ENCODE results near the gene F11R. TPM values are rescaled to one million over a fixed set of nuclear protein-coding genes. Genes with fewer than 3 reads are reported as not detected.
"Not testable (repeated sequence)": the region's sequence is repeated elsewhere in the genome, so short reads cannot be mapped to it uniquely, and the experiment has no call there.

The F11R gene
- total RNA-seq, 2 experiments from 2014 or later = 13.9 to 16.2 TPM

DNA sequence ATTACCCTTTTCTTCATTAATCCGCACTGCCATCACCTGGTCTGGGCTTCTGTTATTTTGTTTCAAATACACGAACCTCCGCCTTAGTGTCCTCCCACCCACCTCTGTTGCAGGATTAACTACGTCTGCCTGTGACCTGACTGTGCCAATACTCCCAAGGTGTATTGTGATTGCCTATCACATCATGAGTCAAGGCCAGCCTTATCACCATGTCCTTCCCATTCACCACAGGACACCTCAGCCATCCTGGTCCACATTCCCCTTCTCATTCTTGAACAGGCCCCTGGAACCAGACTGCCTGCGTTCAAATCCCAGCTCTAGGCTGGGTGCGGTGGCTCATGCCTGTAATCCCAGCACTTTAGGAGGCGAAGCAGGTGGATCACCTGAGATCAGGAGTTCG lies 14.4 kb downstream of the F11R start:
- Mint-ChIP-seq H3K27ac (no peak overlapping the region), H3K4me1 (peaks cover 12% of the 10 kb centered on the region), H3K27me3 (no peaks in the 10 kb centered on the region), H3K9me3 (no peaks in the 10 kb centered on the region), H3K4me3 (no peak overlapping the region), H3K36me3 (ENCODE audit: low read depth) (no peaks in the 10 kb centered on the region)
- no peak for DNase-seq
- POLR2A ChIA-PET = interaction anchor here (1.7 to 1.8 kb wide), 2 partner anchors 9 to 39 kb away, joined by 3 to 5 read pairs; partner anchors contain the start of gene USF1
- CTCF ChIA-PET = interaction anchor here (1.4 to 2.7 kb wide), 3 partner anchors 9 to 16 kb away, joined by 3 to 12 read pairs (median 7); partner anchors contain the start of gene F11R

DNA sequence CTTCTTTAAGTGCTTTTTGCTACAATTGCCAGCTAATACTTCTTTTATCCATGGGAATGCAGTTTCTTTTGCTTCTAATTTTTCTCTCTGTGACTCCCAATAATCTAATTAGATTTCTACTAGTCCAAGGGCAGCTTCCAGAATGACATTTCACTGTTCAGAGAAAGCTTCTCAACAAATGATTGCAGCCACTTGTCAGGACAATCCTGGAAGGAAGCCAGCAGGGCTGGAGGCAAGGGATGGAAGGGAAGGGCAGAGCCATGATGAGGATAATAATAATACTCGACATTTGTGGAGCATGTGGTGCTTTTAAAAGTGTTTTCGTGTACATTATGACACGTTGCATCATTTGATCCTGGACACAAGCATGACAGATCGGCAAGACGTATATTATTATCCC lies 19.4 kb downstream of the F11R start:
- ChIA-PET POLR2A (interaction anchor here (1.7 kb wide), 1 partner anchor 20 kb away, joined by 4 read pairs; the partner anchor contains the start of gene F11R), CTCF (interaction anchor here (2.4 kb wide), 1 partner anchor 12 kb away, joined by 12 read pairs; no protein-coding TSS in a partner anchor)
- Mint-ChIP-seq H3K4me3 (no peak overlapping the region), H3K27me3 (no peaks in the 10 kb centered on the region), H3K9me3 (no peaks in the 10 kb centered on the region), H3K4me1 (peaks cover 7% of the 10 kb centered on the region), H3K36me3 (ENCODE audit: low read depth) (peaks cover 15% of the 10 kb centered on the region), H3K27ac (no peak overlapping the region)
- no peak for DNase-seq

DNA sequence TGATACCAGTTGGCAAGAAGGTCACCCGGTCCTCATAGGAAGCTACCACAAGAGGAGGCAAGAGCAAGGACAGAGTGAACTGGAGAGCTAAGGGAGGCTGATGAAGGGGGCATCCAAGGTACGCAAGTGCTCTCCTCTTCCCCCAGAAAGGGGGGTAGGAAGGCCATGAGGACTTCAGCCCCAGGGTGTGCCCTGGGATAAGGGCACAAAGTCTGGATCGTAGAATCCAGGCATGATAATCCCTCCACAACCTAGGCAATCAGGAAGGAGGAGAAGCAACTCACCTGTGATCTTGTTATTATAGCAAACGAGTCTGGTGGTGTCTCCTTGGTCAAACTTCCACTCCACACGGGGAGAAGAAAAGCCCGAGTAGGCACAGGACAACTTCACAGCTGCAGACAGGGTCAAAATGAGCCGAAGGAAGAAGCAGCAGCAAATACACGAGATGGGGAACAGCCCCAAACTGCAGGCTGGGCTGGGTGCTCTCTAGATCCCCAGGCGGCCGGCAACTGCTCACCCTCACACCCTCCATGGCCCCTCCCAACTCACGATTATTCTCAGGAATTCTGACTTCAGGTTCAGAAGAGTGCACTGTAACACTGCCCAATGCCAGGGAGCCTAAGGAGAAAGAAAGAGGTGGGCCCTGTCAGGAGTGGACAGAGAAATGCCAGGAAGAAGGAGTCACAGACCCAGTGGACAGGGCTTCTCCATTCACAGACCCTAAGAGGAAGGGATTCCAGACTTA lies 20.0 kb downstream of the F11R start:
- Mint-ChIP-seq H3K9me3 (no peaks in the 10 kb centered on the region), H3K4me3 (no peak overlapping the region), H3K27ac (no peak overlapping the region), H3K36me3 (ENCODE audit: low read depth) (peaks cover 15% of the 10 kb centered on the region), H3K4me1 (peaks cover 7% of the 10 kb centered on the region), H3K27me3 (no peaks in the 10 kb centered on the region)
- ChIA-PET POLR2A (interaction anchor here (1.7 kb wide), 1 partner anchor 20 kb away, joined by 4 read pairs; the partner anchor contains the start of gene F11R), CTCF (interaction anchor here (2.4 kb wide), 1 partner anchor 11 kb away, joined by 12 read pairs; no protein-coding TSS in a partner anchor)
- no peak for DNase-seq

GRCh38 chr1:160999376-160999775 lies 21.6 kb downstream of the F11R start:
- POLR2A ChIA-PET = no interaction called here
- Mint-ChIP-seq H3K4me3 (no peak overlapping the region), H3K9me3 (no peaks in the 10 kb centered on the region), H3K27me3 (no peaks in the 10 kb centered on the region), H3K36me3 (ENCODE audit: low read depth) (peaks cover 15% of the 10 kb centered on the region), H3K27ac (no peak overlapping the region), H3K4me1 (peaks cover 9% of the 10 kb centered on the region)
- no peak for DNase-seq
- CTCF ChIA-PET = interaction anchor here (0.8 to 2.4 kb wide), 2 partner anchors 9 to 97 kb away, joined by 3 to 12 read pairs; no protein-coding TSS in a partner anchor

DNA sequence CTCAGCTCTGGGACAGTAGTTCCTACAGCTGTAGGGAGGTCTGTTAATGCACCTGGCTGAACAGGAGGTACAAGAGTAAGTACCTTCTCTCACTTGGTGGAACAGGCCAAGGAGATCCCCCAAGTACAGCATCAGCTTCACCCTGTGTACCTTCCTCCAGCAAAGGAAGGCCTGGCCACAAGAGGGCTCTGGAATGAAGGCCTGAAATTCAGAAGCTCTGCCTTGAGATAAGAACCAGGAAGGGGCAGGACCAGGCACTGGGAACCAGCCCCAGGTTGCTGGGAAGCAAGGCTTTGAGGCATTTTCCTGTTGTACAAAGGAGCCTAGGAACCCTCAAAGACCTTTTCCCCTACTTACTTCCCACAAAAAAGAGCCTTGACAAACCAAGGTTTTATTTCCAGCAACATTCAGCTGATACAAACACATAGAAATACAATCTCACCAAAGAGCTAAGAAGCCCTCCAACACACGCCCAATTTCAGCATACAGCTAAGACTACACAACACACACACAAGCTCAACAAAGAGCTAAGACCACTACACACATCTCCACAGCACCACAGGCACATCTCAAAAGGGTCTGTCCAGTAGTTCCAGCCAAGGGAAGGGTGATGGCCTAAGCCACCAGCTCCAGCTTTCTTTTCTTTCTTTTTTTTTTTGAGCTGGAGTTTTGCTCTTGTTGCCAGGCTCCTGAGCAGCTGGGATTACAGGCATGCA lies 23.5 kb downstream of the F11R start:
- H3K9me3 Mint-ChIP-seq = no peaks in the 10 kb centered on the region

GRCh38 chr1:160996178-160996577 lies 24.8 kb downstream of the F11R start:
- Mint-ChIP-seq H3K4me3 (no peak overlapping the region), H3K9me3 (no peaks in the 10 kb centered on the region), H3K27ac (no peak overlapping the region), H3K36me3 (ENCODE audit: low read depth) (peaks cover 15% of the 10 kb centered on the region), H3K4me1 (peaks cover 9% of the 10 kb centered on the region), H3K27me3 (no peaks in the 10 kb centered on the region)
- no peak for DNase-seq
- ChIA-PET POLR2A (no interaction called here), CTCF (interaction anchor here (1.1 to 3.9 kb wide), 4 partner anchors 9 to 144 kb away, joined by 3 to 30 read pairs (median 9); partner anchors contain the start of genes F11R and KLHDC9)

More for the DNA sequence above, 23.5 kb downstream of the F11R start:
- ChIA-PET CTCF (interaction anchor here (0.6 to 3.9 kb wide), 29 partner anchors 9 to 228 kb away, joined by 3 to 30 read pairs (median 4); partner anchors contain the start of genes F11R, ITLN2, KLHDC9 and TOMM40L), POLR2A (interaction anchor here (1.0 to 2.4 kb wide), 5 partner anchors 8 to 101 kb away, joined by 3 to 13 read pairs (median 6); partner anchors contain the start of genes ARHGAP30, KLHDC9 and USF1)
- Mint-ChIP-seq H3K36me3 (ENCODE audit: low read depth) (peaks cover 15% of the 10 kb centered on the region), H3K27me3 (no peaks in the 10 kb centered on the region), H3K4me3 (no peak overlapping the region), H3K4me1 (peaks cover 9% of the 10 kb centered on the region), H3K27ac (no peak overlapping the region)
- peak; percentile 59 for DNase-seq

GRCh38 chr1:160993544-160994193 lies 27.3 kb downstream of the F11R start:
- POLR2A ChIA-PET = no interaction called here

DNA sequence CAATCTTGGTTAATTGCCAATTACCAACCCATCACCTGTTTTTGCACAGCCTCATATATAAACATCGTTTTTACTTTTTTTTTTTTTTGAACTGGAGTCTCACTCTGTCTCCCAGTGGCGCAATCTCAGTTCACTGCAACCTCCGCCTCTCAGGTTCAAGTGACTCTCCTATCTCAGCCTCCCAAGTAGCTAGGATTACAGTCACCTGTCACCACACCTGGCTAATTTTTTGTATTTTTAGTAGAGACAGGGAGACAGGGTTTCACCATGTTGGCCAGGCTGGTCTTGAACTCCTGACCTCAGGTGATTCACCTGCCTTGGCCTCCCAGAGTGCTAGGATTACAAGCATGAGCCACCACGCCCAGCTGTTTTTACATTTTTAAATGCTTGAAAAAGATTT lies 28.9 kb downstream of the F11R start:
- POLR2A ChIA-PET; H3K9me3 Mint-ChIP-seq; H3K36me3 Mint-ChIP-seq (ENCODE audit: low read depth); DNase-seq; H3K27me3 Mint-ChIP-seq; H3K4me3 Mint-ChIP-seq; H3K27ac Mint-ChIP-seq: not testable (repeated sequence)
- CTCF ChIA-PET = interaction anchor here (0.6 to 4.6 kb wide), 9 partner anchors 16 to 264 kb away, joined by 3 to 42 read pairs (median 4); partner anchors contain the start of genes KLHDC9 and TSTD1
- H3K4me1 Mint-ChIP-seq = peaks cover 12% of the 10 kb centered on the region

More at GRCh38 chr1:160993544-160994193, 27.3 kb downstream of the F11R start:
- Mint-ChIP-seq H3K4me1 (peaks cover 17% of the 10 kb centered on the region), H3K27me3 (no peaks in the 10 kb centered on the region), H3K27ac (no peak overlapping the region), H3K36me3 (ENCODE audit: low read depth) (peaks cover 3% of the 10 kb centered on the region), H3K9me3 (no peaks in the 10 kb centered on the region), H3K4me3 (no peak overlapping the region)
- CTCF ChIA-PET = interaction anchor here (0.6 to 2.1 kb wide), 6 partner anchors 20 to 535 kb away, joined by 3 to 8 read pairs (median 3); partner anchors contain the start of gene KLHDC9
- no peak for DNase-seq

GRCh38 chr1:160987359-160988050 lies 33.4 kb downstream of the F11R start:
- CTCF ChIA-PET = interaction anchor here (0.7 to 1.0 kb wide), 3 partner anchors 9 to 18 kb away, joined by 3 to 4 read pairs (median 4); no protein-coding TSS in a partner anchor

GRCh38 chr1:160985723-160986122 lies 35.2 kb downstream of the F11R start:
- POLR2A ChIA-PET = no interaction called here
- Mint-ChIP-seq H3K4me3 (no peak overlapping the region), H3K9me3 (no peaks in the 10 kb centered on the region), H3K36me3 (ENCODE audit: low read depth) (no peaks in the 10 kb centered on the region), H3K4me1 (peaks cover 17% of the 10 kb centered on the region), H3K27me3 (peaks cover 27% of the 10 kb centered on the region), H3K27ac (no peak overlapping the region)
- CTCF ChIA-PET = interaction anchor here (0.7 kb wide), 2 partner anchors 29 to 55 kb away, joined by 3 to 5 read pairs; no protein-coding TSS in a partner anchor
- no peak for DNase-seq

More at GRCh38 chr1:160987359-160988050, 33.4 kb downstream of the F11R start:
- peaks cover 12% of the 10 kb centered on the region for H3K27me3 Mint-ChIP-seq
- H3K4me1 Mint-ChIP-seq = peaks cover 7% of the 10 kb centered on the region
- POLR2A ChIA-PET = interaction anchor here (0.8 to 1.4 kb wide), 2 partner anchors 12 to 130 kb away, joined by 3 read pairs; partner anchors contain the start of genes NIT1 and PFDN2
- no peaks in the 10 kb centered on the region for H3K9me3 Mint-ChIP-seq
- H3K4me3 Mint-ChIP-seq = no peak overlapping the region
- no peaks in the 10 kb centered on the region for H3K36me3 Mint-ChIP-seq (ENCODE audit: low read depth)
- H3K27ac Mint-ChIP-seq = no peak overlapping the region
- DNase-seq = no peak

- no peak for DNase-seq
- Mint-ChIP-seq H3K27ac (no peak overlapping the region), H3K36me3 (ENCODE audit: low read depth) (no peaks in the 10 kb centered on the region), H3K4me1 (peaks cover 9% of the 10 kb centered on the region), H3K27me3 (peaks cover 33% of the 10 kb centered on the region), H3K4me3 (peak overlapping the region; percentile 53), H3K9me3 (no peaks in the 10 kb centered on the region)
- POLR2A ChIA-PET = interaction anchor here (0.7 kb wide), 1 partner anchor 540 kb away, joined by 3 read pairs; no protein-coding TSS in a partner anchor
- CTCF ChIA-PET = interaction anchor here (0.7 kb wide), 1 partner anchor 8 kb away, joined by 4 read pairs; no protein-coding TSS in a partner anchor
These were observed 39.2 kb downstream of the F11R start for GRCh38 chr1:160981584-160982411.
